Left kidney (tissue), 2 donors: ENCODE results near the gene KIRREL2. TPM values are rescaled to one million over a fixed set of nuclear protein-coding genes. Genes with fewer than 3 reads are reported as not detected.

Source experiments
- DNase-seq: peaks from one replicate; pipeline ENCODE4 v3.0.0-alpha.2; 2013
- polyA plus RNA-seq: library from polyadenylated mRNA; unstranded; fragments of 120-200 nt; gene quantifications from one replicate; pipeline ENCODE4 v1.2.1, GENCODE V29; 2013; ENCODE audit not compliant: insufficient read length

Gene KIRREL2
- polyA plus RNA-seq, 1 donor: 9.0 TPM

DNA sequence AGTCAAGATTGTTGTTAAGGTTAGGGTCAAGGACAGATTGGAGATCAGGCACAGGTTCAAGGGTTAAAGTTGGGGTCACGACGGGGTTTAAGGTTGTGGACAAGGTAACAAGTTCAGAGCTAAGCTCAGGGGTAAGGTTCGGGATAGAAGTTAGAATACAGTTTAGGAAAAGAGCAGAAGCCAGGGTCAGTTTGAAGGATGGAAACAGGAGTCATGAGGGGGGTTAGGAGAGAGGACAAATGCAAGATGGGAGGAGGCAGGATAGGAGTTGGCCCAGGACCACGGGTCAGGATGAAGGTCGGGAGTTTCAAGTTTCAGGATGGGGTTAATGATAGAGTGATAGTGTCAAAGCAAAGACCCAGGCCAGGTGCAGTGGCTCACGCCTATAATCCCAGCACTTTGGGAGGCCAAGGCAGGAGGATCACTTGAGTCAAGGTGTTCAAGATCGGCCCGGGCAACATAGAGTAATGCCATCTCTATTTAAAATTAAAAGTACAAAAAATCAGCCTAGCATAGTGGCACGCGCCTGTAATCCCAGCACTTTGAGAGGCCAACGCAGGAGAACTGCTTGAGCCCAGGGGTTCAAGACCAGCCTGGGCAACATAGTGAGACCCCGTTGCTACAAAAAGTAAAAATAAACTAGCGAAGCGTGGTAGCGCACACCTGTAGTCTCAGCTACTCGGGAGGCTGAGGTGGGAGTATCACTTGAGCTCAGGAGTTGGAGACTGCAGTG is 12.1 kb upstream of the KIRREL2 start:
- no peak for DNase-seq

DNA sequence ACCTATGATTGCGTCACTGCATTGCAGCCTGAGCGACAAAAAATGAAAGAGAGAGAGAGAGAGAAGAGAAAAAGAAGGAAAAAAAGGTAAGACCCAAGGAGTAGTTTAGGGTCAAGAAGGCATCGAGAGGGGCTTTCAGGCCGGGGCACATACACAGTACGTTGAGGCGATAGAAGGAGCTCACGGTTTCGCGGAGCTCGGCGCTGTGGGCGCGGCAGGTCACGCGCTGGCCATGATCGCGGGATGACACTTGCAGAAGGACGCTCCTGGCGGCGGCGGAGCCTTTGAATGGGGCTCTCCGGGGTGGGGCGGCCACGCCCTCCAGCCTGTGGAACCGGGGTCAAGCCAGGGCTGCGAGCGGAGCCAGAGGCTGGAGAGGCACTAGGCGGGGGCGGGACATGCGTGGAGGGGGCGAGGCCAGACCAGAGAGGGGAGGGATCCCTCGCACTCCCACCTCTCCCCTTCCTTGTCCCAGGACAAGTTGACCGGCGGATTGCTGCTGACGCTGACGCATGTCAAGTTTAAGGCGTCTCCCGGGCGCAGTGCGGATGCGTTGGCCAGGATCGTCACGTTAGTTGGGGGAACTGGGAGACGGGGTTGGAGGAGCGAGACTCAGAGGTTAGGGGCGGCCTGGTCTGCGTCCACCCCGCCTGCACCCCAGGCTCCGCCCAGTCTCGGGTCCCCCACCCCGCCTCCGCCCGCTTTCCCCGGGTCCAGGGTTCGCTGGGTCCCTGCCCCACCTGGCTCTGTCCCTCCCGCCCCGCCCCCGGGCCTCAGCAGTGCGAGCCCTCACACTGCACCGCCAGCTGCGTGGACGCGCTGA is 11.3 kb upstream of the KIRREL2 start:
- DNase-seq: no peak

DNA sequence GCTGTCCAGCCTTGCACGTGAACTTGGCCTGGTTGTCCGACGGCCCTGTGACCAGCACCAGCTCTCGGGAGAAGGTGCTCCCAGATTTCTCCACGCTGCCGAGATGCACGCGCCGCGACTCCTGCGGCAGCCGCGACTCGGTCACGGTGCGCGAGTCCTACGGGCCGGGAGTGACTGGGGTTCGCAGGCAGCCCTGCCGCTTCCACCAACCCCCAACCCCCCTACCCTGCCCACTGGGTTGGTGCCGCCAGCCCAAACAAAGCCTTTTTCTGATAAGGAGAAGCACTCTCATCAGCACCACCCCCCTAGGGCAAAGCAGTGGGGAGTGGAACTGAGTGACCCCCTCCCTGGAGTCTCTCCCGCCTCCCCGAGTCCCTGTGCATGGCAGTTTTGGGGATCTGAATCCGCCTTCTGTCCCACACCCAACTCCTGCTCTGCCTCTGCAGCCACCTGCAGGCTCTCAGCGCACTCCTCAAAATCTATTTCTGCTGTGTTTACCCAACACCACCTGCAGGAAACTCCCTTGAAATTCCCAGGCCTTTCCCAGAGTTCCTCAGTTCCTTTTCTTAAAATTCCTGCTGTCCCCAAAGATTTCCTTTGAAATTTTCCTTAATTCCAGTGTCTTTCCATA is 10.6 kb upstream of the KIRREL2 start:
- DNase-seq: no peak

DNA sequence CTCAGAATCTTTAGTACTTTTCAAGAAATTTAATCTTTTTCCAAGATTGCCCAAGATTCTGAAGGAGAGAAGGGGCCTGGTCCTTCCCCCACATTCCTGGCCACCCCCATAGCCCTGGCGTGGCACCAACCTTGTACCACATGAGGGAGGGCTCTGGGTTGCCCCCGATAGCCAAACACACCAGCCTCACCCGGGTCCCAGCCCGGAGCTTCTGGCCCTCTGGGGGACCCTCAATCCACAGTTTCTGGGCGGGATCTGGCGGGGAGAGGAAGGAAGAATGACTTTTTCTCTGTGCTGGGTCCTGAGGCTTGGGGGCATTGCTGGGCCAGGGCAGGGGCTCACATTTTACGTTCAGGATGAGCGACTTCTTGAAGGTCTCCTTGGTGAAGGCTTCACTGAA is 8.8 kb upstream of the KIRREL2 start:
- DNase-seq: no peak

DNA sequence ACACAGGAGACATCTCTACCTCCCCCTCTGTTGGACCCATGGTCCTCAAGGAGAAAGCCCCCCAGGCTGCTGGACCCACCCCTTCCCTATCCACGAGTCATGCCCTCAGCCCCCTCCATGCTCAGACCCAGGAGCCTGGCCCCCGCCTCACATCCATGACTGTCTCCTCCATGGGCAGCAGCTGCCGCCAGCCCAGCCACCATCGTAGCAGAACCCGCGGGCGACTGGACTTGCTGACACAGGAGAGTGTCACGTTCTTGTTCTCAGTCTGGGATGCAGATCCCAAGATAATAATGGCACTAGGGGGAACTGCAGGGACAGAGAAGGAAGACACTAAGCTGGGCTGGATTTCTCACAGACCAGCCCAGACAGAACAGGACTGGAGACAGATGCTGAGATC is 8.2 kb upstream of the KIRREL2 start:
- no peak for DNase-seq

GRCh38 chr19:35848919-35849505 is 7.7 kb upstream of the KIRREL2 start:
- DNase-seq: no peak

- DNase-seq: no peak
Measured at GRCh38 chr19:35851213-35852028, 5.3 kb upstream of the KIRREL2 start.

- no peak for DNase-seq
Measured at GRCh38 chr19:35852029-35852780, 4.5 kb upstream of the KIRREL2 start, which contains the start of gene NPHS1. Gene NPHS1, minus strand, starts transcription at chr19:35852504. Its CDS starts 667 bp downstream, at chr19:35851837.

- DNase-seq: no peak
Measured at GRCh38 chr19:35853038-35853756, 3.5 kb upstream of the KIRREL2 start.

GRCh38 chr19:35858311-35858710 is 1.6 kb downstream of the KIRREL2 start:
- DNase-seq: no peak

DNA sequence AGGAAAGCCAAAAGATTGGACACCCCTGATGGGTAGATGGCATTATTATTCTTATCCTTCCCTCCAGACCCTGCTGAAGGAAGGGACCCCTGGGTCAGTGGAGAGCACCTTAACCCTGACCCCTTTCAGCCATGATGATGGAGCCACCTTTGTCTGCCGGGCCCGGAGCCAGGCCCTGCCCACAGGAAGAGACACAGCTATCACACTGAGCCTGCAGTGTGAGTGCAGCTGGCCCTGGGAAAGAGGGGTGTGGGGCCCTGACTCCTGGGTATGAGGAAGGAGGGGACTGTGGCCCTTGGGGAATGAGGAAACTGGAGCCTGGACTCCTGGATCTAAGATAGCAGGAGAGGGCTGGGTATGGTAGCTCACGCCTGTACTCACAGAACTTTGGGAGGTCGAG is 2.7 kb downstream of the KIRREL2 start:
- no peak for DNase-seq

- DNase-seq: no peak
Measured at GRCh38 chr19:35860436-35860817, 3.7 kb downstream of the KIRREL2 start.

DNA sequence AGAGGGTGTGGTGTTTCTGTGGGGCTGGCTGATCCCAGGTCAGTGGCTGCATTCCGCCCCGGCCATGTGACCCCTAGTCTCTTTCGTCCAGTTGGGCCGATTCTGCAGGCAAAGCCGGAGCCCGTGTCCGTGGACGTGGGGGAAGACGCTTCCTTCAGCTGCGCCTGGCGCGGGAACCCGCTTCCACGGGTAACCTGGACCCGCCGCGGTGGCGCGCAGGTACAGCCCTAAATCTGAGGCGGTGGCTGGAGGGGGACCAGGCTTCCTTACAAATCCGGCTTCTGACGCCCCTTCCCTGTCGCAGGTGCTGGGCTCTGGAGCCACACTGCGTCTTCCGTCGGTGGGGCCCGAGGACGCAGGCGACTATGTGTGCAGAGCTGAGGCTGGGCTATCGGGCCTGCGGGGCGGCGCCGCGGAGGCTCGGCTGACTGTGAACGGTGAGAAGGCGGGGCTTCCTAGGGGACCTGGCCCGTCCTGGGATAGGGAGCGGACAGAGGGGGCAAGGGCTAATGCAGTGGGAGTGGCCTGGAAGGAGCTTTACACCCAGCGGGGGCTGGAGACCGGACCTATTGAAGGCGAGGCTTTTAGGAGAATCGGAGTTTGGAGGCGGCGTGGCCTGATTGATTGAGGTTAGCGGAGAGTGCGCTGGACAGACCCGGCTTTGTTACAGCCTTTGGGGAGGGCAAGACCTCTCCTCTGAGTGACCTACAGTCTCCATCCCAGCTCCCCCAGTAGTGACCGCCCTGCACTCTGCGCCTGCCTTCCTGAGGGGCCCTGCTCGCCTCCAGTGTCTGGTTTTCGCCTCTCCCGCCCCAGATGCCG is 4.3 kb downstream of the KIRREL2 start:
- DNase-seq: no peak

DNA sequence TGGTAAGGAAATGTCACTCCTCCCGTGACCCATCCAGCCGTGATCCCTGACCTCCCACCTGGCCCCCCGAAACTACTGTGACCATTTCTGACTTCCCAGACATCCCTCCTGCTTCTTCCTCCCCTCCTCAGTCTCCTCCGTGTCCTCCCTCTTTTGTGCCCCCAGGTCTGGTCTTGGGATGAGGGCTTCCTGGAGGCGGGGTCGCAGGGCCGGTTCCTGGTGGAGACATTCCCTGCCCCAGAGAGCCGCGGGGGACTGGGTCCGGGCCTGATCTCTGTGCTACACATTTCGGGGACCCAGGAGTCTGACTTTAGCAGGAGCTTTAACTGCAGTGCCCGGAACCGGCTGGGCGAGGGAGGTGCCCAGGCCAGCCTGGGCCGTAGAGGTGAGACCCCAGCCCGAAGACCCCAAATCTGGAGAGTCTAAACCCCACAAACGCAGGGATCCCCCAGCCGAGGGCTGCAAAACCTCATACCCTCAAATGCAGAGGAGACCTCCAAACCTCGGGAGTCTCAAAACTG is 5.0 kb downstream of the KIRREL2 start:
- no peak for DNase-seq

DNA sequence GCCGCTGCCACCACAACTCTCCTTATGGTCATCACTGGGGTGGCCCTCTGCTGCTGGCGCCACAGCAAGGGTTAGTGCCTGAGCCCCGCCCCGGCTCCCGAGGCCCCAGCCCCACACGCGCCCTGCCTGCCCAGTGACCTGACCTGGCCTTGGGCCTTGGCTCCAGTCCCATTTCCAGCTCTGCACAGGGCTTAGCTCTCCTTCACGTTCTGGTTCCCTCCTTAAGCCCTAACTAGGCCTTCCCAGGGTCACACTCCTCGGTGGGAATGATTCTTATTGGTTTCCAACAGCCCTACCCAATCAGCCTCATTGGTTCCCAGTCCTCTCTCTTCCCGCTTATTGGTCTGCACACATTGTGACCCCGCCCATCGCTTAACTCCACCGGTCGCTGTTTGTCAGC is 5.8 kb downstream of the KIRREL2 start:
- no peak for DNase-seq

GRCh38 chr19:35863018-35863417 is 6.3 kb downstream of the KIRREL2 start:
- no peak for DNase-seq

DNA sequence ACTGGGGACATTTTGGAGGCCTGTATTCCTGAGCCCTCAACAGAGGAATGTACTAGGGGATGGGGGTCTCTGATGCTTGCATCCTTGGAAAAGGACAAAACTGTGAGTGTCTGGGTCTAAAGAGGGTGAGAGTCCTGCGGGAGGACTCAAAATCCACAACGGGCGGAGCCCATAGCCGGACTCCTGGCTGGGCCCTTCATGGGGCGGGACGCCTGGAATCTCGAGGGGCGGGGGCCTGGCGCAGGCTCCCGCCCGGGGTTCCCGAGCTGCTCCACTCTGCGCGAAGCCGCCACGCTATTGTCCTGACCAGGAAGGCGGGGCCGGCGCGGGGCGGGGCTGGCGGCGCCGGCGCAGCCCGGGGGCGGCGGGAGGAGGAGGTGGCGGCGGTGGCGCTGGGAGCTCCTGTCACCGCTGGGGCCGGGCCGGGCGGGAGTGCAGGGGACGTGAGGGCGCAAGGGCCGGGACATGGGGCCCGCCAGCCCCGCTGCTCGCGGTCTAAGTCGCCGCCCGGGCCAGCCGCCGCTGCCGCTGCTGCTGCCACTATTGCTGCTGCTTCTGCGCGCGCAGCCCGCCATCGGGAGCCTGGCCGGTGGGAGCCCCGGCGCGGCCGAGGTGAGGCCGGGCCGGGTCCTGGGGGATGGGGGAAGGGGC is 11.6 kb downstream of the KIRREL2 start, which contains the start of gene APLP1:
APLP1 (plus strand) TSS at position 403 of the 651 bp plus-strand sequence; CDS start at position 466, 63 bp downstream.
- DNase-seq: no peak

- no peak for DNase-seq
Measured at GRCh38 chr19:35868823-35869326, 12.2 kb downstream of the KIRREL2 start.
